ENCODE data around the gene GAPDHS.

- no peak for TF ChIP-seq POLR2A (IDR thresholded peaks at IDR 0.05; ENCODE audit: low read depth, low read length)
- no peak for TF ChIP-seq POLR2AphosphoS5 (IDR thresholded peaks at IDR 0.05; ENCODE audit: low read depth, low read length)
These were observed 36.1 kb downstream of the GAPDHS start for GRCh38 chr19:35569281-35569781.

All from GM12892 (cell line).